ENCODE measurements around the gene TTC28. TPM values are rescaled to one million over a fixed set of nuclear protein-coding genes. Genes with fewer than 3 reads are reported as not detected.
"Not testable (repeated sequence)": the region's sequence is repeated elsewhere in the genome, so short reads cannot be mapped to it uniquely, and the experiment has no call there.

TTC28 gene
- total RNA-seq, 1 donor from 2014 or later, result 65.4 TPM

- Mint-ChIP-seq H3K27me3 (ENCODE audit: low read depth) (no peaks in the 10 kb centered on the region), H3K4me1 (peaks cover 20% of the 10 kb centered on the region), H3K27ac (ENCODE audit: unreplicated experiment) (no peak overlapping the region), H3K9me3 (peaks cover 2% of the 10 kb centered on the region), H3K36me3 (ENCODE audit: low read depth) (peaks cover 2% of the 10 kb centered on the region), H3K4me3 (no peak overlapping the region)
- no peak for TF ChIP-seq CTCF (conservative IDR thresholded peaks at IDR 0.05)
- no peak for DNase-seq (ENCODE audit: low read depth, low spot score)
Measured at GRCh38 chr22:28581016-28581415, 98.6 kb downstream of the TTC28 start.

GRCh38 chr22:28576162-28576561 lies 103.5 kb downstream of the TTC28 start:
- Mint-ChIP-seq H3K4me1 (no peaks in the 10 kb centered on the region), H3K27ac (ENCODE audit: unreplicated experiment) (no peak overlapping the region), H3K9me3 (peaks cover 2% of the 10 kb centered on the region), H3K27me3 (ENCODE audit: low read depth) (no peaks in the 10 kb centered on the region), H3K4me3 (no peak overlapping the region), H3K36me3 (ENCODE audit: low read depth) (peaks cover 2% of the 10 kb centered on the region)
- no peak for DNase-seq (ENCODE audit: low read depth, low spot score)
- TF ChIP-seq CTCF (conservative IDR thresholded peaks at IDR 0.05), result no peak

GRCh38 chr22:28574159-28574788 lies 105.4 kb downstream of the TTC28 start:
- no peak for TF ChIP-seq CTCF (conservative IDR thresholded peaks at IDR 0.05)
- Mint-ChIP-seq H3K27me3 (ENCODE audit: low read depth) (no peaks in the 10 kb centered on the region), H3K4me3 (no peak overlapping the region), H3K36me3 (ENCODE audit: low read depth) (peaks cover 7% of the 10 kb centered on the region), H3K9me3 (peaks cover 6% of the 10 kb centered on the region), H3K27ac (ENCODE audit: unreplicated experiment) (no peak overlapping the region), H3K4me1 (no peaks in the 10 kb centered on the region)
- no peak for DNase-seq (ENCODE audit: low read depth, low spot score)

- TF ChIP-seq CTCF (conservative IDR thresholded peaks at IDR 0.05), result no peak
- Mint-ChIP-seq H3K4me3 (no peak overlapping the region), H3K36me3 (ENCODE audit: low read depth) (peaks cover 5% of the 10 kb centered on the region), H3K9me3 (peaks cover 3% of the 10 kb centered on the region), H3K27me3 (ENCODE audit: low read depth) (no peaks in the 10 kb centered on the region), H3K4me1 (peaks cover 4% of the 10 kb centered on the region), H3K27ac (ENCODE audit: unreplicated experiment) (no peak overlapping the region)
- no peak for DNase-seq (ENCODE audit: low read depth, low spot score)
Measured at GRCh38 chr22:28570696-28571373, 108.8 kb downstream of the TTC28 start.

GRCh38 chr22:28568974-28569373 lies 110.7 kb downstream of the TTC28 start:
- H3K27me3 Mint-ChIP-seq (ENCODE audit: low read depth); H3K4me3 Mint-ChIP-seq; H3K27ac Mint-ChIP-seq (ENCODE audit: unreplicated experiment); H3K4me1 Mint-ChIP-seq; H3K36me3 Mint-ChIP-seq (ENCODE audit: low read depth); DNase-seq (ENCODE audit: low read depth, low spot score); H3K9me3 Mint-ChIP-seq: not testable (repeated sequence)

GRCh38 chr22:28568099-28568498 lies 111.5 kb downstream of the TTC28 start:
- no peak for TF ChIP-seq CTCF (conservative IDR thresholded peaks at IDR 0.05)

GRCh38 chr22:28566920-28567499 lies 112.6 kb downstream of the TTC28 start:
- not testable (repeated sequence) for H3K4me3 Mint-ChIP-seq; H3K27ac Mint-ChIP-seq (ENCODE audit: unreplicated experiment); H3K27me3 Mint-ChIP-seq (ENCODE audit: low read depth); DNase-seq (ENCODE audit: low read depth, low spot score); H3K4me1 Mint-ChIP-seq; H3K9me3 Mint-ChIP-seq; H3K36me3 Mint-ChIP-seq (ENCODE audit: low read depth)

More at GRCh38 chr22:28568099-28568498, 111.5 kb downstream of the TTC28 start:
- H3K36me3 Mint-ChIP-seq (ENCODE audit: low read depth), result peaks cover 5% of the 10 kb centered on the region
- no peak for DNase-seq (ENCODE audit: low read depth, low spot score)
- no peak overlapping the region for H3K4me3 Mint-ChIP-seq
- no peak overlapping the region for H3K27ac Mint-ChIP-seq (ENCODE audit: unreplicated experiment)
- H3K9me3 Mint-ChIP-seq, result peaks cover 3% of the 10 kb centered on the region
- H3K27me3 Mint-ChIP-seq (ENCODE audit: low read depth), result no peaks in the 10 kb centered on the region
- H3K4me1 Mint-ChIP-seq, result peaks cover 4% of the 10 kb centered on the region
